ENCODE measurements around the gene ECHS1.

DNA sequence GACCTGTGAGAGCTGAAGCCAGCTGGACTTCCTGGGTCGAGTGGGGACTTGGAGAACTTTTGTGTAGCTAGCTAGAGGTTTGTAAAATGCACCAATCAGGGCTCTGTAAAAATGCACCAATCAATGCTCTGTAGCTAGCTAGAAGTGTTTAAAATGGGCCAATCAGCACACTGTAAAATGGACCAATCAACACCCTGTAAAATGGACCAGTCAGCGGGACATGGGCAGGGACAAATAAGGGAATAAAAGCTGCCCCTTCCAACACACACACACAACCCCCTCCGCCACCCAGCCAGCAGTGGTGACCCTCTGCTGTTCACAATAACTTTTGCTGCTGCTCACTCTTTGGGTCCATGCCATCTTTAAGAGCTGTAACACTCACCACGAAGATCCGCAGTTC lies 57.3 kb downstream of the ECHS1 start:
- TF ChIP-seq, protein P1, sequence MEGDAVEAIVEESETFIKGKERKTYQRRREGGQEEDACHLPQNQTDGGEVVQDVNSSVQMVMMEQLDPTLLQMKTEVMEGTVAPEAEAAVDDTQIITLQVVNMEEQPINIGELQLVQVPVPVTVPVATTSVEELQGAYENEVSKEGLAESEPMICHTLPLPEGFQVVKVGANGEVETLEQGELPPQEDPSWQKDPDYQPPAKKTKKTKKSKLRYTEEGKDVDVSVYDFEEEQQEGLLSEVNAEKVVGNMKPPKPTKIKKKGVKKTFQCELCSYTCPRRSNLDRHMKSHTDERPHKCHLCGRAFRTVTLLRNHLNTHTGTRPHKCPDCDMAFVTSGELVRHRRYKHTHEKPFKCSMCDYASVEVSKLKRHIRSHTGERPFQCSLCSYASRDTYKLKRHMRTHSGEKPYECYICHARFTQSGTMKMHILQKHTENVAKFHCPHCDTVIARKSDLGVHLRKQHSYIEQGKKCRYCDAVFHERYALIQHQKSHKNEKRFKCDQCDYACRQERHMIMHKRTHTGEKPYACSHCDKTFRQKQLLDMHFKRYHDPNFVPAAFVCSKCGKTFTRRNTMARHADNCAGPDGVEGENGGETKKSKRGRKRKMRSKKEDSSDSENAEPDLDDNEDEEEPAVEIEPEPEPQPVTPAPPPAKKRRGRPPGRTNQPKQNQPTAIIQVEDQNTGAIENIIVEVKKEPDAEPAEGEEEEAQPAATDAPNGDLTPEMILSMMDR (IDR thresholded peaks at IDR 0.05) = no peak
- no peak for TF ChIP-seq POLR2A (IDR thresholded peaks at IDR 0.05)
